ENCODE results near the gene DRAM2.

DRAM2 gene

DNA sequence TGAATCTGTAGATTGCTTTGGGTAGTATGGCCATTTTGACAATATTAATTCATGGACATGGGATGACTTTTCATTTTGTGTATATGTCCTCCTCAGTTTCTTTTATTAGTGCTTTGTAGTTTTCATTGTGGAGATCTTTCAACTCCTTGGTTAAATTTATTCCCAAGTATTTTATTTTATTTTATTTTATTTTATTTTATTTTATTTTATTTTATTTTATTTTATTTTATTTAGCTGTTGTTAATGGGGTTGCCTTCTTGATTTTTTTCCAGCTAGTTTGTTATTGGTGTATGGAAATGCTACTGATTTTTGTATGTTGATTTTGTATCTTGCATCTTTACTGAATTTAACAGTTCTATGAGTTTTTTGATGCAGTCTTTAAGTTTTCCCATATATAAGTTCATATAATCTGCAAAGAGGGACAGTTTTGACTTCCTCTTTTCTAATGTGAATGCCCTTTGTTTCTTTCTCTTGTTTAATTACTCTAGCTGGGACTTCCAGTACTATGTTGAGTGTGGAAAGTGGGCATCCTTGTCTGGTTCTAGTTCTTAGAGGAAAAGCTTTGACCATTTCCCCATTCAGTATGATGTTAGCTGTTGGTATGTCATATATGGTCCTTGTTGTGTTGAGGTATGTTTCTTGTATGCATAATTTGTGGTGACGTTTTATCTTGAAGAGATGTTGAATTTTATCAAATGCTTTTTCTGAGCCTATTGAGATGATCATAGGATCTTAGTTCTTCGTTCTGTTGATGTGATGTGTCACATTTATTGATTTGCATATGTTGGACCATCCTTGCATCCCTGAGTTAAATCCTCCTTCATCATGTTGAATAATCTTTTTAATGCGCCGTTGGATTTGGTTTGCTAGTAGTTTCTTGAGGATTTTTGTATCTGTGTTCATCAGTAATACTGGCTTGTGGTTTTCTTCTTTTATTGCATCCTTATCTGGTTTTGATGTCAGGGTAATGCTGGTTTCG, 14.4 kb upstream of the DRAM2 start:
- TF ChIP-seq, protein P1, sequence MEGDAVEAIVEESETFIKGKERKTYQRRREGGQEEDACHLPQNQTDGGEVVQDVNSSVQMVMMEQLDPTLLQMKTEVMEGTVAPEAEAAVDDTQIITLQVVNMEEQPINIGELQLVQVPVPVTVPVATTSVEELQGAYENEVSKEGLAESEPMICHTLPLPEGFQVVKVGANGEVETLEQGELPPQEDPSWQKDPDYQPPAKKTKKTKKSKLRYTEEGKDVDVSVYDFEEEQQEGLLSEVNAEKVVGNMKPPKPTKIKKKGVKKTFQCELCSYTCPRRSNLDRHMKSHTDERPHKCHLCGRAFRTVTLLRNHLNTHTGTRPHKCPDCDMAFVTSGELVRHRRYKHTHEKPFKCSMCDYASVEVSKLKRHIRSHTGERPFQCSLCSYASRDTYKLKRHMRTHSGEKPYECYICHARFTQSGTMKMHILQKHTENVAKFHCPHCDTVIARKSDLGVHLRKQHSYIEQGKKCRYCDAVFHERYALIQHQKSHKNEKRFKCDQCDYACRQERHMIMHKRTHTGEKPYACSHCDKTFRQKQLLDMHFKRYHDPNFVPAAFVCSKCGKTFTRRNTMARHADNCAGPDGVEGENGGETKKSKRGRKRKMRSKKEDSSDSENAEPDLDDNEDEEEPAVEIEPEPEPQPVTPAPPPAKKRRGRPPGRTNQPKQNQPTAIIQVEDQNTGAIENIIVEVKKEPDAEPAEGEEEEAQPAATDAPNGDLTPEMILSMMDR (conservative IDR thresholded peaks at IDR 0.05) = no peak
- TF ChIP-seq ZFX (IDR thresholded peaks at IDR 0.05) = no peak

DNA sequence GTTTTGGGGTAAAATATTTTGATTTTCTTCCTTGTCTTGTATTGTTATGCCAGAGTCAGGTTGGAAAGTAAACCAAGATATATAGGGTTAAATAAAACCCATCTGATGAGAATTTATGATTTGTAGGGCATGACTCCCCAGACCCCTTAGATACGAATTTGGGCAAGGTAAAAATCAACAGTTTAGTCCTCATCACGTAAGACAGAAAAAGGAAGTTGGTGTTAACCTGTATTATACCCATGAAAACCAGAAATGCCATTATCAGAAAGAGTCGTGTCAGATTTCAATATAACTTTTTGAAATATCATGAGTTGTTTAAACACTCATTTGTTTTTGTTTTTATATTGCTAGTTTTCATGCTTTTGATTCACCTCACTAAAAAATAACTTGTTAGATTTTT, 11.9 kb upstream of the DRAM2 start:
- H3K27ac ChIP-seq = no peak overlapping the region
- no peak for TF ChIP-seq ZFX (IDR thresholded peaks at IDR 0.05)
- TF ChIP-seq, protein P1 (conservative IDR thresholded peaks at IDR 0.05) = no peak

More for the DNA sequence above, 14.4 kb upstream of the DRAM2 start:
- no peak overlapping the region for H3K27ac ChIP-seq

DNA sequence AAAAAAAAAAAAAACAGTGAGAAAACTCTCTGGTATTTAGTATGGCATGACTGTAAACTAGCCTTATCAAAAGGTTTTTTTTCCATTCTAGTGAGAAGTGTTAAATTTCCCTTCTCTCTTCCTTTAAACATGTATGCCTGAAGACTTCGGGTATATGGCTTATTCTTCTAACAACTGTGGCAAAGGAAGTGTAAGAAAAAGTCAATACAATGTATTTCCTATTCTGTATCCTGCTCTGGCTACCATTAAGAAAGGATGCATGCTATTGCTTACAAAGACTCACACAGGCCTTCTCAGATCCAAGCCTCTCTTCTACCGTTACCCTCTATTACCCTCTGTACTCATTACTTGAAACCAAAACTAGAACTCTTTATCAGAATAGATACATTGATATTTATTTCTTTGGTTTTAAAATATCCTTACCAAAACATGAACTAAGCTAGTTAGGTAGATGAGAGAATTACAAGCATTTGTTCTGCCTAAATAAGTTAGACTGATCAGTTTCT, 8.5 kb upstream of the DRAM2 start:
- TF ChIP-seq, protein P1 (conservative IDR thresholded peaks at IDR 0.05) = no peak
- no peak for TF ChIP-seq ZFX (IDR thresholded peaks at IDR 0.05)
- no peak overlapping the region for H3K27ac ChIP-seq

DNA sequence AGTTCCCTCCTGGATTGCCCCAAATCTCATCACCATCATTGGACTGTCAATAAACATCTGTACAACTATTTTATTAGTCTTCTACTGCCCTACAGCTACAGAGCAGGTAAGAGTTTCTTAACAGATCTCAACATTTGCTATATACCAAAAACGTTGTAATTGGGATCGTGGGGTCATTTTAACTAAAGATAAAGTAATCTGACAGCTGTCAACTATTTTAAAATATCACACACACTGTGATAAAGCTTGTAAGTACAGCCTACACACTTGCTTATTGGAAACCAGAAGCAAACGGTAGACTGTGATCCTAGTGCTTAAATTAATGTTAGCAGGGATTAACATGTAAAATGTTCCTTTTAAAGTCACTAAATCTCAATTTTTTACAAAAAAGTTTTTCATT, 8.1 kb upstream of the DRAM2 start:
- TF ChIP-seq, protein P1 (conservative IDR thresholded peaks at IDR 0.05) = no peak
- no peak for TF ChIP-seq ZFX (IDR thresholded peaks at IDR 0.05)
- no peak overlapping the region for H3K27ac ChIP-seq

DNA sequence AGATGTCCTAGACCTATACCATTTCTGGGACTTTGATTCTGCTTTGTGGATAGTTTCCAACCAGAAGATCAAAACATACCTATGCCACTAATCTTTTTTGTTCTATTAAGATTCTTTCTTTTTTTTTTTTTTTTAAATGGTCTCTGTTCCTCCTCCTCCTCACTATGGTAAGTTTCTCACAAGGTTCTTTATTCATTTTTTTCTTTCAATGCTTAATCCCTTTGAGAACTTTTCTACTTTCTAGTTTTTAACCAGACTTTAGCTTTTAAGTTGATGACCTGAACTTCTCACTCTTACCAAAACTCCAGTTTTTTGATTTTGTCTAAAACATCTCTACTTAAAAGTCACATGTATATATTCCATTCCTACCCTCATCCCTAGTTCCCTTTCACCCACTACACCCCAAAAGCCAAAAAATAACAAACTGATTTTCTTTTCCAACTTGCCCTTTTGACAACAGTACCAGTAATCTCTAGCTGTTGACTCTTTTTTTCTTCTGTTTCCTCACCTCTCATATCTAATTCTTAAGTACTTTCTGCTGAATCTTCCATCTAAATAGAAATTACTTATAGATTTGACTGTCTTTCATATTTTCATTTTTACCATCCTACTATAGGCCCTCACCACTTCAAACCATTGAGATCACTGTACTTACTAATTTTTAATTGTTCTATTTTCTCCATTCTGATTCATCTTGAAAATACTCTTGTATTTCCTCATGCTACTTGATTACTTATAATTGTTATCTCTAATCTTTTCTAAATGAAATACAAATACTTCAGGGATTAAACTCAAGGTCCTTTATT, 6.3 kb upstream of the DRAM2 start:
- H3K27ac ChIP-seq = no peak overlapping the region
- TF ChIP-seq ZFX (IDR thresholded peaks at IDR 0.05) = no peak
- TF ChIP-seq, protein P1 (conservative IDR thresholded peaks at IDR 0.05) = no peak

DNA sequence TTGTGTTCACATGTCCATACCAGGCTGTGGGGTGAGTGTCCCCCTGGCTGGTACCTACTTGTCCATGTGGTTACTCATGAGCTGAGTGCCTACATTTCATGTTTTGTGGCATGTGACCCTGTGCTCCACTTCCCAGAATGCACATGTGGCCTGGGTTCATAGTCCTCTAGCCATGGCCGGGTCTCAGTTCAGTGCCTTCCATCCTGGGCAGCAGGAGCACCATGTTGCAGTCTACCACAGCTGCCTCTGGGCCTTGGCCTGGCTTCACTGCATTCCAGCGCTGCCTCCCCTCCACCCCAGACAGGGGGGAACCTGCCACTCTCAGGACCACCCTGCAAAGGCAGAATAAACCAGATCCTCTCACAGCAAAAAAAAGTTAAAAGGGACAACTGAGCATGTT, 5.6 kb upstream of the DRAM2 start:
- TF ChIP-seq ZFX (IDR thresholded peaks at IDR 0.05) = no peak
- H3K27ac ChIP-seq = no peak overlapping the region

DNA sequence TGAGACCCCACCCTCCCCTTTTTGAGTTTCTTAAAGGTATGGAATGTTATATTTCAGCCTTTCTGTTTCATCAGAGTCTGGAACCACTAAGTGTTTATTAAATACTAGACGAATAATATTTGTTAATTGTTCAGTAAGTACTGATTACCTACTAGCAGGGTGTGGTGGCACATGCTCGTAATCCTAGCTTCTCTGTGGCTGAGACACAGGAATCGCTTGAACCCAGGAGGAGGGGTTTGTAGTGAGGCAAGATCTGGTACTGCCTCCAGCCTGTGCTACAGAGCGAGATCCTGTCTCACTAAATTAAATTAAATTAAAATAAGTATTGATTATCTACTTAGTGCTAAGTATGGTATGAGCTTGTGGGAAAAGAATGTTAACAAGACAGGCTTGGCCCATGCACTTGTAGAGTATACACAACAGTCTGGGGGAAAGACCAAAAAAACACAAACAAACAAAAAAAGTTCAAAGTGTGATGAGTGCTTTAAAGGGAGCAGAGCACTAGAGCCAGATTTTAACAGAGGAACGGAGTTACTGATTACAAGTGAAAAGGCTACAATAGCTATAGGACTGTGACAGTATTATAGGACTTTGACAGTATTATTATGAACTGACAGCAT, 2.6 kb upstream of the DRAM2 start:
- TF ChIP-seq, protein P1 (conservative IDR thresholded peaks at IDR 0.05) = no peak
- no peak for TF ChIP-seq ZFX (IDR thresholded peaks at IDR 0.05)
- no peak overlapping the region for H3K27ac ChIP-seq

Data from C4-2B (cell line).